Mucosa of descending colon (tissue), 3 donors: Measurements from ENCODE around the gene CYP3A4. TPM values are rescaled to one million over a fixed set of nuclear protein-coding genes. Genes with fewer than 3 reads are reported as not detected.
A peak's percentile ranks its signal among the peaks of the same experiment; 100 is the strongest.

Source experiments
- ATAC-seq: fragments of 200-7000 bp; cut with Tn5 transposase; one replicate; pipeline ENCODE4 v1.9.1; 2020; ENCODE audit warnings: mild to moderate bottlenecking, moderate library complexity
- DNase-seq, 3 donors: peaks; one replicate each; pipeline ENCODE4 v3.0.0-alpha.2; 2020
- H3K36me3 ChIP-seq: fragments of 200-600 bp; one replicate; pipeline ENCODE4 v1.8.0; 2021; ENCODE audit warnings: low read depth, mild to moderate bottlenecking
- H3K4me1 ChIP-seq: fragments of 200-600 bp; one replicate; pipeline ENCODE4 v1.8.0; 2021; ENCODE audit warnings: low read depth, mild to moderate bottlenecking
- H3K4me3 ChIP-seq: fragments of 200-600 bp; one replicate; pipeline ENCODE4 v1.8.0; 2021; ENCODE audit warnings: mild to moderate bottlenecking
- H3K9me3 ChIP-seq: fragments of 200-600 bp; one replicate; pipeline ENCODE4 v1.8.0; 2021; ENCODE audit warnings: mild to moderate bottlenecking
- CTCF ChIP-seq: fragments of 200-600 bp; IDR thresholded peaks from one replicate; pipeline ENCODE4 v1.8.0; 2022; ENCODE audit warnings: antibody characterized with exemption, mild to moderate bottlenecking
- intact Hi-C, 2 donors: fragments of 100-400 bp; cut with DNase I in 1 of 2; cut with micrococcal nuclease in 1 of 2; formaldehyde crosslinking; loops; one replicate each; pipeline versions ENCODE4 v1.11.0 to v1.11.1; 2022; cut with DNase I, micrococcal nuclease
- total RNA-seq, 3 donors: library from RNA; stranded (reverse); fragmentation: NEBNext Ultra II Directional in 2 of 3; extraction: Animal tissue kit (Norgen Biotek cat#: 25700) in 2 of 3; gene quantifications; one replicate each; pipeline versions ENCODE4 v1.2.1 to v1.2.4, GENCODE V29; 2021 to 2023
- donor health status: DM: no; HTN: no; CAD: no; lungs with moderate emphysema.
- donor health status: DM: no; HTN: no; CAD: no.
- donor health status: DM: no; HTN: yes; CAD: no.

CYP3A4 gene
- total RNA-seq, 3 donors from 2014 or later, result 2.8 to 5.4 (median 4.0) TPM

- no peak for TF ChIP-seq CTCF
- intact Hi-C loops, result no loop called here
- Histone ChIP-seq H3K36me3 (no peaks in the 10 kb centered on the region), H3K4me3 (no peak overlapping the region), H3K9me3 (no peaks in the 10 kb centered on the region), H3K4me1 (peaks cover 13% of the 10 kb centered on the region)
- no peak for DNase-seq
- no peak for ATAC-seq
These were observed 43.2 kb upstream of the CYP3A4 start for GRCh38 chr7:99827040-99827778.

GRCh38 chr7:99825873-99826272, 41.9 kb upstream of the CYP3A4 start:
- intact Hi-C loops, result no loop called here
- Histone ChIP-seq H3K36me3 (no peaks in the 10 kb centered on the region), H3K4me3 (no peak overlapping the region), H3K9me3 (no peaks in the 10 kb centered on the region), H3K4me1 (peaks cover 13% of the 10 kb centered on the region)
- ATAC-seq (no peak), DNase-seq (no peak)
- TF ChIP-seq CTCF, result no peak

- no peak for TF ChIP-seq CTCF
These were observed 41.5 kb upstream of the CYP3A4 start for GRCh38 chr7:99825452-99825851.

GRCh38 chr7:99824091-99824490, 40.1 kb upstream of the CYP3A4 start:
- Histone ChIP-seq H3K4me1 (peaks cover 10% of the 10 kb centered on the region), H3K4me3 (no peak overlapping the region), H3K9me3 (no peaks in the 10 kb centered on the region), H3K36me3 (no peaks in the 10 kb centered on the region)
- TF ChIP-seq CTCF, result no peak
- intact Hi-C loops, result no loop called here
- ATAC-seq (no peak), DNase-seq (no peak)

More at GRCh38 chr7:99825452-99825851, 41.5 kb upstream of the CYP3A4 start:
- DNase-seq (no peak), ATAC-seq (no peak)
- Histone ChIP-seq H3K4me3 (no peak overlapping the region), H3K36me3 (no peaks in the 10 kb centered on the region), H3K9me3 (no peaks in the 10 kb centered on the region), H3K4me1 (peaks cover 13% of the 10 kb centered on the region)
- intact Hi-C loops, result no loop called here

- Histone ChIP-seq H3K36me3 (no peaks in the 10 kb centered on the region), H3K9me3 (no peaks in the 10 kb centered on the region), H3K4me3 (no peak overlapping the region), H3K4me1 (peaks cover 10% of the 10 kb centered on the region)
- TF ChIP-seq CTCF, result no peak
- peak in 2 of 3 donors; percentile 55 to 73 for DNase-seq
- intact Hi-C loops, result no loop called here
- ATAC-seq, result peak; percentile 89
These were observed 39.0 kb upstream of the CYP3A4 start for GRCh38 chr7:99822731-99823718.
